Naive thymus-derived CD4-positive, alpha-beta T cell (primary cell): ENCODE measurements around the gene SELENOI. TPM values are rescaled to one million over a fixed set of nuclear protein-coding genes. Genes with fewer than 3 reads are reported as not detected.
"Not testable (repeated sequence)": the region's sequence is repeated elsewhere in the genome, so short reads cannot be mapped to it uniquely, and the experiment has no call there.

Experiments
- ATAC-seq: fragments of 150-1000 bp; cut with Tn5 transposase; 2 replicates; pipeline ENCODE4 v1.10.0; 2021; ENCODE audit warnings: mild to moderate bottlenecking, moderate library complexity
- CTCF ChIA-PET: fragments of 350-600 bp; sonication (Branson Sonifier 250); formaldehyde crosslinking; loops from one replicate; lab custom pipeline; 2021; ENCODE audit warnings: antibody characterized with exemption; lab: Charles Lee
- POLR2A ChIA-PET: fragments of 350-600 bp; sonication (Branson Sonifier 250); formaldehyde crosslinking; loops from one replicate; lab custom pipeline; 2021; ENCODE audit warnings: antibody characterized with exemption, inconsistent platforms; lab: Charles Lee
- DNase-seq, 9 donors: peaks; one replicate each; pipeline versions ENCODE4 v3.0.0 to v3.0.0-alpha.2; 2020 to 2022; ENCODE audit warnings: mixed read lengths in 1 of 9
- H3K27ac ChIP-seq: one replicate; pipeline ENCODE4 v1.7.0; 2013; ENCODE audit warnings: mild to moderate bottlenecking, low read depth, low read length, moderate library complexity
- H3K27me3 ChIP-seq, 2 donors: one replicate each; pipeline ENCODE4 v1.7.0; 2013; ENCODE audit warnings: low read length in 2 of 2, mild to moderate bottlenecking in 2 of 2, moderate library complexity in 2 of 2; ENCODE audit not compliant: control insufficient read depth in 2 of 2, insufficient read depth in 2 of 2
- H3K36me3 ChIP-seq, 3 experiments: 1 replicate in 2 of 3; 2 replicates in 1 of 3; pipeline ENCODE4 v1.7.0; 2013; ENCODE audit warnings: low read length in 3 of 3, mild to moderate bottlenecking in 3 of 3, moderate library complexity in 1 of 3; ENCODE audit not compliant: insufficient read depth in 3 of 3, control insufficient read depth in 2 of 3
- H3K4me1 ChIP-seq, 2 donors: one replicate each; pipeline ENCODE4 v1.7.0; 2013; ENCODE audit warnings: low read length in 2 of 2, mild to moderate bottlenecking in 2 of 2, moderate library complexity in 1 of 2; ENCODE audit not compliant: control insufficient read depth in 2 of 2, insufficient read depth in 2 of 2
- H3K4me3 ChIP-seq: 2 replicates; pipeline ENCODE4 v1.7.0; 2013; ENCODE audit warnings: mild to moderate bottlenecking, low read length
- H3K9me3 ChIP-seq, 3 experiments: 1 replicate in 2 of 3; 2 replicates in 1 of 3; pipeline ENCODE4 v1.7.0; 2013; ENCODE audit warnings: low read length in 3 of 3; ENCODE audit not compliant: control insufficient read depth in 2 of 3
- H3K27ac Mint-ChIP-seq, 9 donors: one replicate each; pipeline ENCODE4 v1.8.0; 2020 to 2022; ENCODE audit warnings: mixed read lengths in 9 of 9, mild to moderate bottlenecking in 8 of 9, moderate library complexity in 5 of 9, inconsistent platforms in 2 of 9
- H3K27me3 Mint-ChIP-seq, 5 donors: one replicate each; pipeline ENCODE4 v1.8.0; 2021 to 2022; ENCODE audit warnings: mixed read lengths in 5 of 5, mild to moderate bottlenecking in 1 of 5
- H3K36me3 Mint-ChIP-seq, 5 donors: one replicate each; pipeline ENCODE4 v1.8.0; 2020 to 2022; ENCODE audit warnings: mixed read lengths in 5 of 5, mild to moderate bottlenecking in 3 of 5, inconsistent platforms in 1 of 5
- H3K4me1 Mint-ChIP-seq, 7 donors: one replicate each; pipeline ENCODE4 v1.8.0; 2020 to 2022; ENCODE audit warnings: mixed read lengths in 7 of 7, mild to moderate bottlenecking in 3 of 7, inconsistent platforms in 1 of 7
- H3K4me3 Mint-ChIP-seq, 10 donors: one replicate each; pipeline ENCODE4 v1.8.0; 2020 to 2022; ENCODE audit warnings: mild to moderate bottlenecking in 10 of 10, mixed read lengths in 10 of 10, moderate library complexity in 6 of 10, inconsistent platforms in 2 of 10
- H3K9me3 Mint-ChIP-seq, 11 donors: one replicate each; pipeline ENCODE4 v1.8.0; 2020 to 2022; ENCODE audit warnings: mixed read lengths in 11 of 11, mild to moderate bottlenecking in 4 of 11, inconsistent platforms in 1 of 11, moderate library complexity in 1 of 11
- intact Hi-C, 2 donors: fragments of 100-400 bp; cut with micrococcal nuclease; formaldehyde crosslinking; loops; one replicate each; pipeline ENCODE4 v1.15.1; 2023
- polyA plus RNA-seq, 2 donors: library from polyadenylated mRNA; unstranded; fragments of 300-500 nt; fragmentation: Illumina TruSeq; gene quantifications; one replicate each; pipeline ENCODE4 v1.2.3, GENCODE V29; 2021
- total RNA-seq, 6 experiments: library from RNA in 5 of 6; stranded (reverse) in 5 of 6; gene quantifications; 1 replicate in 5 of 6; 2 replicates in 1 of 6; pipeline ENCODE4 v1.2.3 and lab custom pipeline; 2021 to 2026

SELENOI gene
- total and polyA plus RNA-seq, 7 experiments from 2014 or later, result 3.4 to 33.6 (median 19.3) TPM

GRCh38 chr2:26364669-26365068 is 18.7 kb downstream of the SELENOI start:
- DNase-seq, result no peak
- no peak overlapping the region for H3K4me3 ChIP-seq
- no peaks in the 10 kb centered on the region for H3K27me3 ChIP-seq
- Mint-ChIP-seq H3K27ac (no peak overlapping the region), H3K4me1 (peaks cover 14 to 26% (median 20%) of the 10 kb centered on the region in 7 donors), H3K9me3 (no peaks in the 10 kb centered on the region), H3K4me3 (no peak overlapping the region), H3K27me3 (no peaks in the 10 kb centered on the region), H3K36me3 (peaks cover 13 to 51% (median 19%) of the 10 kb centered on the region in 5 donors)
- peaks cover 0 to 5% of the 10 kb centered on the region in 2 donors for H3K4me1 ChIP-seq
- no peaks in the 10 kb centered on the region for H3K9me3 ChIP-seq
- H3K36me3 ChIP-seq, result peaks cover 0 to 19% (median 7%) of the 10 kb centered on the region in 3 experiments
- no peak for ATAC-seq
- CTCF ChIA-PET, result no interaction called here
- POLR2A ChIA-PET, result interaction anchor here (0.6 kb wide), 1 partner anchor 122 kb away, joined by 3 read pairs; no protein-coding TSS in a partner anchor
- H3K27ac ChIP-seq, result no peak overlapping the region
- intact Hi-C loops, result no loop called here

GRCh38 chr2:26366957-26367356 is 21.0 kb downstream of the SELENOI start:
- ChIA-PET POLR2A (no interaction called here), CTCF (no interaction called here)
- Mint-ChIP-seq H3K27me3 (no peaks in the 10 kb centered on the region), H3K36me3 (peaks cover 14 to 42% (median 20%) of the 10 kb centered on the region in 5 donors), H3K4me3 (no peak overlapping the region), H3K27ac (no peak overlapping the region), H3K9me3 (peaks cover 0 to under 1% (median 0%) of the 10 kb centered on the region in 11 donors), H3K4me1 (peaks cover 7 to 12% (median 10%) of the 10 kb centered on the region in 7 donors)
- DNase-seq, result no peak
- H3K27ac ChIP-seq, result no peak overlapping the region
- peaks cover 0 to 18% (median 7%) of the 10 kb centered on the region in 3 experiments for H3K36me3 ChIP-seq
- intact Hi-C loops, result no loop called here
- no peak for ATAC-seq
- H3K27me3 ChIP-seq, result no peaks in the 10 kb centered on the region
- no peak overlapping the region for H3K4me3 ChIP-seq
- H3K4me1 ChIP-seq, result peaks cover 0 to 5% of the 10 kb centered on the region in 2 donors
- H3K9me3 ChIP-seq, result no peaks in the 10 kb centered on the region

DNA sequence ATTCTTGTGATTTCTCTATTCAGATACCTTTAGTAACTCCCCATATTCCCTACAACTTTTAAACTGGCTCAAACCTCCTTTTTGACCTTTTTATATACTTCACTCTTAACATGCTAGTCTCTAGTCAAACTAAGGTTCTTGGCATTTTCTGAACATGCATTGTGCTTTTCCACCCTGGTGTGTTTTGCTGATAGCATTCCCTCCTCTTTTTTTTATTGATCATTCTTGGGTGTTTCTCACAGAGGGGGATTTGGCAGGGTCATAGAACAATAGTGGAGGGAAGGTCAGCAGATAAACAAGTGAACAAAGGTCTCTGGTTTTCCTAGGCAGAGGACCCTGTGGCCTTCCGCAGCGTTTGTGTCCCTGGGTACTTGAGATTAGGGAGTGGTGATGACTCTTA is 23.7 kb downstream of the SELENOI start:
- H3K36me3 ChIP-seq, result peaks cover 0 to 25% (median 10%) of the 10 kb centered on the region in 3 experiments
- H3K9me3 ChIP-seq, CTCF ChIA-PET, H3K4me1 Mint-ChIP-seq, intact Hi-C loops, ATAC-seq, POLR2A ChIA-PET, DNase-seq, H3K4me3 Mint-ChIP-seq, H3K27me3 ChIP-seq, H3K9me3 Mint-ChIP-seq, H3K27me3 Mint-ChIP-seq, H3K4me3 ChIP-seq, H3K27ac ChIP-seq, H3K4me1 ChIP-seq: not testable (repeated sequence)
- peak overlapping the region in 1 of 9 donors; percentile 17 for H3K27ac Mint-ChIP-seq
- peaks cover 17 to 51% (median 36%) of the 10 kb centered on the region in 5 donors for H3K36me3 Mint-ChIP-seq

DNA sequence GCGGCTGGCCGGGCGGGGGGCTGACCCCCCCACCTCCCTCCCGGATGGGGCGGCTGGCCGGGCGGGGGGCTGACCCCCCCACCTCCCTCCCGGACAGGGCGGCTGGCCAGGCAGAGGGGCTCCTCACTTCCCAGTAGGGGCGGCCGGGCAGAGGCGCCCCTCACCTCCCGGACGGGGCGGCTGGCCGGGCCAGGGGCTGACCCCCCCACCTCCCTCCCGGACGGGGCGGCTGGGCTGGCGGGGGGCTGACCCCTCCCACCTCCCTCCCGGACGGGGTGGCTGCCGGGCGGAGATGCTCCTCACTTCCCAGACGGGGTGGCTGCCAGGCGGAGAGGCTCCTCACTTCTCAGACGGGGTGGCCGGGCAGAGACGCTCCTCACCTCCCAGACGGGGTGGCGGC is 25.0 kb downstream of the SELENOI start:
- POLR2A ChIA-PET, DNase-seq, H3K9me3 ChIP-seq, H3K27me3 ChIP-seq, CTCF ChIA-PET, intact Hi-C loops, H3K4me3 Mint-ChIP-seq, H3K27ac ChIP-seq, ATAC-seq, H3K9me3 Mint-ChIP-seq, H3K27ac Mint-ChIP-seq, H3K27me3 Mint-ChIP-seq, H3K4me1 ChIP-seq, H3K4me3 ChIP-seq: not testable (repeated sequence)
- peaks cover 17 to 55% (median 41%) of the 10 kb centered on the region in 5 donors for H3K36me3 Mint-ChIP-seq
- peaks cover 0 to 35% (median 10%) of the 10 kb centered on the region in 3 experiments for H3K36me3 ChIP-seq
- peaks cover 0 to 12% (median 2%) of the 10 kb centered on the region in 7 donors for H3K4me1 Mint-ChIP-seq

DNA sequence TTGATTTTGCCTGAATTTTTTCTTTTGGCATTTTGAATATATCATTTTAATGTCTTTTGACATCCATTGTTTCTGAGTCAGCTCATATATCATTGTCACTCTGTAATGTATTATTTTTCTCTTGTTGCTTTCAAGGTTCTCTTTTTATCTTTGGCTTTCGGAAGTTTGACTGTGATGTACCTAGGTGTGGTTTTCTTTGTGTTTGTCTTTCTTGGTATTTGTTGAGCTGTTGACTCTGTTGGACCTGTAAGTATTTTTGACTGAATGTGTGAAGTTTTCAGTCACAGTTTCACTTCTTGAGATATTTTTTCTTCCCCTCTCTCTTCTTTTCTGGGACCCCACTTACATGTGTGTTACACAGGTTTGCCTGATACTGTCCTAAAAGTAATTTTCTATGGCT is 30.9 kb downstream of the SELENOI start:
- no peaks in the 10 kb centered on the region for H3K27me3 ChIP-seq
- H3K4me3 Mint-ChIP-seq, result peak overlapping the region in 6 of 10 donors; percentile 1 to 62 (median 36)
- CTCF ChIA-PET, result no interaction called here
- intact Hi-C loops, result no loop called here
- H3K4me1 ChIP-seq, result no peaks in the 10 kb centered on the region
- H3K36me3 ChIP-seq, result peaks cover 0 to 18% (median 4%) of the 10 kb centered on the region in 3 experiments
- H3K4me3 ChIP-seq, result no peak overlapping the region
- no peak overlapping the region for H3K27ac ChIP-seq
- peaks cover 4 to 53% (median 46%) of the 10 kb centered on the region in 5 donors for H3K36me3 Mint-ChIP-seq
- H3K4me1 Mint-ChIP-seq, result peaks cover 0 to 35% (median 20%) of the 10 kb centered on the region in 7 donors
- POLR2A ChIA-PET, result no interaction called here
- no peaks in the 10 kb centered on the region for H3K9me3 ChIP-seq
- peak in 2 of 9 donors; percentile 13 to 14 for DNase-seq
- no peak for ATAC-seq
- H3K27ac Mint-ChIP-seq, result peak overlapping the region; percentile 1 to 75 (median 31)
- H3K9me3 Mint-ChIP-seq, result peaks cover 0 to 2% (median 0%) of the 10 kb centered on the region in 11 donors
- H3K27me3 Mint-ChIP-seq, result no peaks in the 10 kb centered on the region

DNA sequence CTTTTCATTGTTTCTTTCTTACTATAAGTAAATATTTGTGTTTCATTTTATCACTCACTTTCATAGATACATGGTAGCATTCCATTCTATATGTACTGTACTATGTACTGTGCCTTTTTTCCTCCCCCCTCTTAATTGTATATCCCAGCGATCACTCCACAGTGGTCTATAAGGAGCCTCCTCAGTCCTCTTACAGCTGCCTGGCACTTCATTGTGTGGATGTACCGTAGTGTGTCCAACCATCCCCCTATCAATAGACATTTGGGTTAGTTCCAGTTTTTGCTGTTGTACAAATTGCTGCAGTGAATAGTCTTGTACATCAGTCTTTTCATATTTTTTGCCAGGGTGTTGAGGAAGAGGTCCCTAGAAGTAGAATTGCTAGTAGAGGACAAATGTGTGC is 34.3 kb downstream of the SELENOI start:
- Histone ChIP-seq H3K4me1 (no peaks in the 10 kb centered on the region), H3K27ac (no peak overlapping the region), H3K4me3 (no peak overlapping the region), H3K36me3 (peaks cover 0 to 11% (median 0%) of the 10 kb centered on the region in 3 experiments), H3K9me3 (no peaks in the 10 kb centered on the region), H3K27me3 (no peaks in the 10 kb centered on the region)
- H3K9me3 Mint-ChIP-seq, result no peaks in the 10 kb centered on the region
- CTCF ChIA-PET, result no interaction called here
- peaks cover 3 to 38% (median 20%) of the 10 kb centered on the region in 7 donors for H3K4me1 Mint-ChIP-seq
- intact Hi-C loops, result no loop called here
- DNase-seq (no peak), ATAC-seq (no peak)
- H3K27me3 Mint-ChIP-seq, result no peaks in the 10 kb centered on the region
- H3K27ac Mint-ChIP-seq, result no peak overlapping the region
- POLR2A ChIA-PET, result no interaction called here
- H3K36me3 Mint-ChIP-seq, result peaks cover 0 to 46% (median 39%) of the 10 kb centered on the region in 5 donors
- no peak overlapping the region for H3K4me3 Mint-ChIP-seq

DNA sequence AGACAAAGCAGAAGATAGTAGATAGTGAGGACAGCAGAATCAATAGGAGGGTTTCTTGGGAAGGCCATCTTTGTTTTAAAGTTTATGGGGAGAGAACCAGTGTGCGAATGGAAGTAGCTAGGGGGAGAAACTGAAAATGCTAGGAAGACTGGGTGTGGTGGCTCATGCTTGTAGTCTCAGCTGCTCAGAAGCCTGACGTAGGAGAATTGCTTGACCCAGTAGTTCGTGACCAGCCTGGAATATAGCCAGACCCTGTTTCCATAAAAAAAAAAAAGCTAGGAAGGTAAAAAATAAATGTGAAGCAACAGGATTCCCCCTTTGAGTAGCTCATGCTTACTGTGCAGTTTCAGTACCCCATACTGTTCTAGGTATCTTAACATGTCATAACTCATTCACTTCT is 36.6 kb downstream of the SELENOI start:
- ATAC-seq, result no peak
- H3K9me3 ChIP-seq, result no peaks in the 10 kb centered on the region
- no peaks in the 10 kb centered on the region for H3K9me3 Mint-ChIP-seq
- no peaks in the 10 kb centered on the region for H3K4me1 ChIP-seq
- DNase-seq, result no peak
- H3K27me3 Mint-ChIP-seq, result no peaks in the 10 kb centered on the region
- no peak overlapping the region for H3K4me3 Mint-ChIP-seq
- no peaks in the 10 kb centered on the region for H3K27me3 ChIP-seq
- peak overlapping the region in 1 of 9 donors; percentile 28 for H3K27ac Mint-ChIP-seq
- peaks cover 0 to 13% (median 0%) of the 10 kb centered on the region in 3 experiments for H3K36me3 ChIP-seq
- CTCF ChIA-PET, result interaction anchor here (0.6 kb wide), 1 partner anchor 1431 kb away, joined by 3 read pairs; no protein-coding TSS in a partner anchor
- no peak overlapping the region for H3K27ac ChIP-seq
- no peak overlapping the region for H3K4me3 ChIP-seq
- intact Hi-C loops, result no loop called here
- POLR2A ChIA-PET, result no interaction called here
- peaks cover 0 to 37% (median 30%) of the 10 kb centered on the region in 5 donors for H3K36me3 Mint-ChIP-seq
- peaks cover 0 to 24% (median 8%) of the 10 kb centered on the region in 7 donors for H3K4me1 Mint-ChIP-seq
